Endodermal cell (in vitro differentiated cells): Measurements from ENCODE around the gene ANP32A. TPM values are rescaled to one million over a fixed set of nuclear protein-coding genes. Genes with fewer than 3 reads are reported as not detected.
A peak's percentile ranks its signal among the peaks of the same experiment; 100 is the strongest.

ENCODE experiments used
- DNase-seq: peaks from one replicate; pipeline ENCODE4 v3.0.0-alpha.2; 2017
- H3K27ac ChIP-seq: 2 replicates; pipeline ENCODE4 v1.5.1; 2013; ENCODE audit warnings: mild to moderate bottlenecking, low read depth, low read length, moderate library complexity
- H3K27me3 ChIP-seq: 2 replicates; pipeline ENCODE4 v1.6.1; 2013; ENCODE audit warnings: mild to moderate bottlenecking, low read length, moderate library complexity; ENCODE audit not compliant: insufficient read depth, control insufficient read depth, poor library complexity, severe bottlenecking
- H3K36me3 ChIP-seq: 2 replicates; pipeline ENCODE4 v1.7.0; 2013; ENCODE audit warnings: mild to moderate bottlenecking, low read length, moderate library complexity; ENCODE audit not compliant: control insufficient read depth, insufficient read depth
- H3K4me1 ChIP-seq: one replicate; pipeline ENCODE4 v1.7.0; 2013; ENCODE audit warnings: low read length; ENCODE audit not compliant: control insufficient read depth, insufficient read depth
- H3K4me3 ChIP-seq: 2 replicates; pipeline ENCODE4 v1.5.1; 2013; ENCODE audit warnings: mild to moderate bottlenecking, low read length, moderate library complexity
- H3K9ac ChIP-seq: 2 replicates; pipeline ENCODE4 v1.6.1; 2013; ENCODE audit warnings: mild to moderate bottlenecking, low read length, moderate library complexity; ENCODE audit not compliant: poor library complexity, severe bottlenecking; ENCODE audit errors: extremely low read depth
- H3K9me3 ChIP-seq: 2 replicates; pipeline ENCODE4 v1.6.1; 2013; ENCODE audit warnings: mild to moderate bottlenecking, low read length, moderate library complexity; ENCODE audit not compliant: control insufficient read depth
- H3K27ac Mint-ChIP-seq: 2 replicates; pipeline ENCODE4 v1.8.0; 2020; ENCODE audit warnings: mixed read lengths
- H3K27me3 Mint-ChIP-seq: 2 replicates; pipeline ENCODE4 v1.8.0; 2021; ENCODE audit warnings: mild to moderate bottlenecking, mixed read lengths; ENCODE audit not compliant: insufficient read depth
- H3K36me3 Mint-ChIP-seq: 2 replicates; pipeline ENCODE4 v1.8.0; 2020; ENCODE audit warnings: low read depth, mixed read lengths
- H3K4me1 Mint-ChIP-seq: 2 replicates; pipeline ENCODE4 v1.8.0; 2020; ENCODE audit warnings: mixed read lengths
- H3K4me3 Mint-ChIP-seq: 2 replicates; pipeline ENCODE4 v1.8.0; 2020; ENCODE audit warnings: mild to moderate bottlenecking, moderate library complexity, mixed read lengths
- H3K9me3 Mint-ChIP-seq: 2 replicates; pipeline ENCODE4 v1.8.0; 2020; ENCODE audit warnings: mild to moderate bottlenecking, mixed read lengths
- CTCF ChIP-seq: fragments of 200-600 bp; sonication (generic); conservative IDR thresholded peaks from 2 replicates; pipeline ENCODE4 v1.5.0; 2021; ENCODE audit warnings: antibody characterized with exemption, mild to moderate bottlenecking
- WGBS, 2 experiments: methylation state at CpG; one replicate each; pipeline versions ENCODE4 v1.1.5 to v1.1.7; 2013; ENCODE audit warnings: missing lambda C conversion rate in 2 of 2, mixed read lengths in 1 of 2; ENCODE audit not compliant: insufficient coverage in 1 of 2, insufficient read length in 1 of 2; 5-methylcytosine and 5-hydroxymethylcytosine counted together
- total RNA-seq, 2 donors: library from RNA; stranded (reverse); fragmentation: NEBNext Ultra II Directional in 1 of 2; extraction: Animal tissue kit (Norgen Biotek cat#: 25700) in 1 of 2; gene quantifications; 2 replicates in 1 of 2; 3 replicates in 1 of 2; pipeline ENCODE4 v1.2.1, GENCODE V29; 2021

ANP32A gene
- total RNA-seq, 2 donors from 2014 or later, result 346 to 385 TPM

- no peak for TF ChIP-seq CTCF
- no peak overlapping the region for H3K4me3 Mint-ChIP-seq
- H3K27ac Mint-ChIP-seq, result no peak overlapping the region
- peaks cover 8% of the 10 kb centered on the region for H3K4me1 ChIP-seq
- WGBS, 2 experiments, result 95 to 98% methylated on average over 6 to 8 of the region's 8 CpGs
- H3K9ac ChIP-seq, result no peak overlapping the region
- no peak overlapping the region for H3K4me3 ChIP-seq
- H3K27me3 ChIP-seq, result no peaks in the 10 kb centered on the region
- no peaks in the 10 kb centered on the region for H3K9me3 Mint-ChIP-seq
- H3K4me1 Mint-ChIP-seq, result peaks cover 76% of the 10 kb centered on the region
- H3K9me3 ChIP-seq, result no peaks in the 10 kb centered on the region
- no peak overlapping the region for H3K27ac ChIP-seq
- H3K36me3 ChIP-seq, result peaks cover 58% of the 10 kb centered on the region
- peaks cover 32% of the 10 kb centered on the region for H3K36me3 Mint-ChIP-seq
- H3K27me3 Mint-ChIP-seq, result no peaks in the 10 kb centered on the region
- DNase-seq, result no peak
Measured at GRCh38 chr15:68812069-68812468, 8.6 kb downstream of the ANP32A start.

GRCh38 chr15:68809517-68809916 is 11.2 kb downstream of the ANP32A start:
- no peak overlapping the region for H3K4me3 Mint-ChIP-seq
- no peaks in the 10 kb centered on the region for H3K9me3 Mint-ChIP-seq
- H3K9me3 ChIP-seq, result no peaks in the 10 kb centered on the region
- H3K4me1 Mint-ChIP-seq, result peaks cover 63% of the 10 kb centered on the region
- H3K27ac ChIP-seq, result no peak overlapping the region
- H3K36me3 Mint-ChIP-seq, result peaks cover 37% of the 10 kb centered on the region
- no peak overlapping the region for H3K4me3 ChIP-seq
- no peaks in the 10 kb centered on the region for H3K27me3 ChIP-seq
- TF ChIP-seq CTCF, result no peak
- WGBS, 2 experiments, result 94% methylated on average over 8 to 9 of the region's 9 CpGs
- no peak for DNase-seq
- H3K27me3 Mint-ChIP-seq, result no peaks in the 10 kb centered on the region
- H3K4me1 ChIP-seq, result peaks cover 4% of the 10 kb centered on the region
- H3K9ac ChIP-seq, result no peak overlapping the region
- H3K27ac Mint-ChIP-seq, result no peak overlapping the region
- H3K36me3 ChIP-seq, result peaks cover 58% of the 10 kb centered on the region

- H3K4me3 ChIP-seq, result no peak overlapping the region
- Mint-ChIP-seq H3K9me3 (no peaks in the 10 kb centered on the region), H3K4me1 (peaks cover 60% of the 10 kb centered on the region), H3K27me3 (no peaks in the 10 kb centered on the region), H3K27ac (peak overlapping the region; percentile 8), H3K4me3 (no peak overlapping the region), H3K36me3 (peaks cover 42% of the 10 kb centered on the region)
- H3K4me1 ChIP-seq, result peaks cover 4% of the 10 kb centered on the region
- no peak overlapping the region for H3K9ac ChIP-seq
- DNase-seq, result peak; percentile 39
- peaks cover 64% of the 10 kb centered on the region for H3K36me3 ChIP-seq
- TF ChIP-seq CTCF, result no peak
- no peaks in the 10 kb centered on the region for H3K27me3 ChIP-seq
- WGBS, 2 experiments, result 54 to 73% methylated on average over 3 to 5 of the region's 5 CpGs
- no peak overlapping the region for H3K27ac ChIP-seq
- H3K9me3 ChIP-seq, result no peaks in the 10 kb centered on the region
Measured at GRCh38 chr15:68808770-68809169, 11.9 kb downstream of the ANP32A start.
